BLaER1 (cell line): Measurements from ENCODE around the gene ETNK1.
"Not testable (repeated sequence)": the region's sequence is repeated elsewhere in the genome, so short reads cannot be mapped to it uniquely, and the experiment has no call there.

ENCODE experiments used
- H3K27ac ChIP-seq: shearing (Covaris generic); formaldehyde crosslinking; 2 replicates; pipeline ENCODE4 v1.8.1; 2022
- H3K27me3 ChIP-seq: shearing (Covaris generic); formaldehyde crosslinking; 2 replicates; pipeline ENCODE4 v1.8.1; 2022
- H3K36me3 ChIP-seq: shearing (Covaris generic); formaldehyde crosslinking; 2 replicates; pipeline ENCODE4 v1.8.1; 2022
- H3K4me1 ChIP-seq: shearing (Covaris generic); formaldehyde crosslinking; 2 replicates; pipeline ENCODE4 v1.8.1; 2022
- H3K4me2 ChIP-seq: shearing (Covaris generic); formaldehyde crosslinking; 2 replicates; pipeline ENCODE4 v1.8.1; 2022
- H3K4me3 ChIP-seq: shearing (Covaris generic); formaldehyde crosslinking; 2 replicates; pipeline ENCODE4 v1.8.1; 2022
- H3K9ac ChIP-seq: shearing (Covaris generic); formaldehyde crosslinking; 2 replicates; pipeline ENCODE4 v1.8.1; 2022
- H3K9me3 ChIP-seq: shearing (Covaris generic); formaldehyde crosslinking; 2 replicates; pipeline ENCODE4 v1.8.1; 2022
- H4K20me1 ChIP-seq: shearing (Covaris generic); formaldehyde crosslinking; 2 replicates; pipeline ENCODE4 v1.8.1; 2022
- Cebpa-rat ChIP-seq: shearing (Covaris generic); IDR thresholded peaks from 2 replicates; pipeline ENCODE4 v1.8.1; 2022

ETNK1 gene

DNA sequence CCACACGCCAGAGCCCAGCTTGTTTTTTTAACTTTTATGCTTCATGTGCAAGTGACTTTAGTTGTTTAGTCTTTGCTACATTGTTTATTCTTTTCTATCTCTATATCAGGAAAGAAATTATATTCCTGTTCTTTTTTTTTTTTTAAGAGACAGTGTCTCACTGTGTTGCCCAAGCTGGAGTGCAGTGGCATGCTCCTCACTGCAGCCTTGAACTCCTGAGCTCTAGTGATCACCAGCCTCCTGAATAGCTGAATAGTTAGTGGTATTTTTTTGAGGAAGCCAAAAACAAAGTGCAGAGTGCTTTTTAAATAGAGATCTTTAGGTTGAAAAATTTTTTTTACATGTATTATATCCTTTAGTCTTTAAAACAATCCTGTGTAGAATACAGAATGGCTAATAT, 58.2 kb downstream of the ETNK1 start:
- no peaks in the 10 kb centered on the region for H4K20me1 ChIP-seq
- no peak overlapping the region for H3K9ac ChIP-seq
- H3K4me3 ChIP-seq: no peak overlapping the region
- H3K4me2 ChIP-seq: no peak overlapping the region
- H3K4me1 ChIP-seq: peaks cover 30% of the 10 kb centered on the region
- H3K9me3 ChIP-seq: no peaks in the 10 kb centered on the region
- no peak for TF ChIP-seq Cebpa-rat
- peaks cover 24% of the 10 kb centered on the region for H3K36me3 ChIP-seq
- no peaks in the 10 kb centered on the region for H3K27me3 ChIP-seq
- H3K27ac ChIP-seq: no peak overlapping the region

DNA sequence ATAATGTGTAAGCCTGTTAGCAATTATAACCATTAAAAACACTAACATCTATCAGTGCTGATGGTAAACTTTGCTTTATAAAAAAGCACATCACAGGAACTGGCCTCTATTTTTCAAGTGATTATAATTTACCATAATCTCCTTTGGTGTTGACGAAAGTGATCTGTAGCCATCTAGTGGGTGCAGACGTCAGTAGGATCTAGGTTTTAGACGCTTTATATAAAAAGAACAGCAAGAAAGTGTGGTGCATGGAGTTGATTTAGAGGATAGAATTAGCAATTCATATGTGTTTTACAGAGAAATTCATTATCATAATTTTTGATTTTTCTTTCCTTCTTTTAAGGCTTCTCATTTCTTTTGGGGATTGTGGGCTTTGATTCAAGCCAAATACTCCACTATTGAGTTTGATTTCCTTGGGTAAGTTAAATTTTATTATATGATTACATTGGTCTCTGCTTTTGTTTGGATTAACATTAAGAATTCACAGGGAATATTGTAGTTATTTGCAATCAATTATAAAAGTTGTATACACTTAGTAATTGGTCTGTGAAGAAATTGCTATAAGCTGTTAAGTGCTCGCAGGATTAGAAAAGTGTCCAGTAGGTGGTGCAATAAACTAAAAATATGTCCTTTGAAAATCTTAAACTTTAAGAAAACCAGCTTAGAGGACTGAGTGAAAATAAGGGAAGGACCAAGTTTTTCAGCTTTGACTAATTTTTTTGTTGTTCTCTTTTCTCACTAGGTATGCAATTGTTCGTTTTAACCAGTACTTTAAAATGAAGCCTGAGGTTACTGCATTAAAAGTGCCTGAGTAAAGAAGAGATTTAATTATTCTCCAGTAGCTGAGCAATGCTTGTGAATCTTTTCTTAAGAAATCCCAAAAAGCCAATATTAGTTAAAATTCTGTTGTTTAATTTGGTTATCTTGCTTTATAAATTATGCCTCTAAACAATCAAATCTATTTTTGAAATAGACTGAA, 59.5 kb downstream of the ETNK1 start:
- peaks cover 37% of the 10 kb centered on the region for H3K4me1 ChIP-seq
- no peak for TF ChIP-seq Cebpa-rat
- H3K9me3 ChIP-seq: no peaks in the 10 kb centered on the region
- H3K27ac ChIP-seq: no peak overlapping the region
- H4K20me1 ChIP-seq: no peaks in the 10 kb centered on the region
- no peak overlapping the region for H3K4me3 ChIP-seq
- H3K4me2 ChIP-seq: no peak overlapping the region
- peaks cover 11% of the 10 kb centered on the region for H3K36me3 ChIP-seq
- no peak overlapping the region for H3K9ac ChIP-seq
- H3K27me3 ChIP-seq: no peaks in the 10 kb centered on the region

DNA sequence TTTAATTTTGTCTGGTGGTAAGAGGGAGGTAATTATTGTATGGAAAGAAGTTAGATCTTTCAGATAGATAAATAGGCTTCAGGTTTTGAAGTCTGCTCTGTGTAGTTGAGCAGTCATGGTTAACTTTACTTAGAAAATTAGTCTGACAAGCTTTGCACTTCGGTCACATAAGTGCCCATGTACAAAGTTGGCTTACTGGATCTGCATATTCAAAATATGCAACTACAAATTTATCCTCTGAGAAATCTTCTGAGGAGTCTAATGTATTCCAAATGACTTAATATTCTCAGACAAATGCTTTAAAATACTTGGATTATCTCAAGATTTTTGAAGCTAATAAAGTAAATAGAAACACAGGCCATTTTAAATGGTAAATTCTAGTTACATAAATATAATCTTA, 61.2 kb downstream of the ETNK1 start:
- Histone ChIP-seq H3K36me3 (no peaks in the 10 kb centered on the region; the same call in 1 of the 2 replicates), H3K4me1 (peaks cover 37% of the 10 kb centered on the region), H4K20me1 (no peaks in the 10 kb centered on the region), H3K27ac (peak overlapping the region; percentile 16; the same call in 1 of the 2 replicates), H3K9ac (no peak overlapping the region), H3K9me3 (no peaks in the 10 kb centered on the region), H3K27me3 (no peaks in the 10 kb centered on the region), H3K4me2 (no peak overlapping the region), H3K4me3 (no peak overlapping the region)
- TF ChIP-seq Cebpa-rat: no peak

- TF ChIP-seq Cebpa-rat: no peak
- Histone ChIP-seq H3K36me3 (peaks cover 11% of the 10 kb centered on the region), H3K27ac (peak overlapping the region; percentile 76), H3K9ac (no peak overlapping the region; the same call in 1 of the 2 replicates), H3K4me3 (peak overlapping the region; percentile 4; the same call in 1 of the 2 replicates), H3K4me2 (peak overlapping the region; percentile 67), H4K20me1 (no peaks in the 10 kb centered on the region), H3K4me1 (peaks cover 34% of the 10 kb centered on the region), H3K27me3 (no peaks in the 10 kb centered on the region), H3K9me3 (peaks cover 9% of the 10 kb centered on the region)
Observed at GRCh38 chr12:22687361-22688076, 62.5 kb downstream of the ETNK1 start.

GRCh38 chr12:22689876-22690275, 64.9 kb downstream of the ETNK1 start:
- no peak overlapping the region for H3K4me3 ChIP-seq
- H3K9me3 ChIP-seq: peaks cover 25% of the 10 kb centered on the region
- H4K20me1 ChIP-seq: no peaks in the 10 kb centered on the region
- H3K36me3 ChIP-seq: peaks cover 15% of the 10 kb centered on the region
- TF ChIP-seq Cebpa-rat: no peak
- no peak overlapping the region for H3K9ac ChIP-seq
- no peak overlapping the region for H3K27ac ChIP-seq
- peaks cover 31% of the 10 kb centered on the region for H3K4me1 ChIP-seq
- H3K27me3 ChIP-seq: no peaks in the 10 kb centered on the region
- no peak overlapping the region for H3K4me2 ChIP-seq

DNA sequence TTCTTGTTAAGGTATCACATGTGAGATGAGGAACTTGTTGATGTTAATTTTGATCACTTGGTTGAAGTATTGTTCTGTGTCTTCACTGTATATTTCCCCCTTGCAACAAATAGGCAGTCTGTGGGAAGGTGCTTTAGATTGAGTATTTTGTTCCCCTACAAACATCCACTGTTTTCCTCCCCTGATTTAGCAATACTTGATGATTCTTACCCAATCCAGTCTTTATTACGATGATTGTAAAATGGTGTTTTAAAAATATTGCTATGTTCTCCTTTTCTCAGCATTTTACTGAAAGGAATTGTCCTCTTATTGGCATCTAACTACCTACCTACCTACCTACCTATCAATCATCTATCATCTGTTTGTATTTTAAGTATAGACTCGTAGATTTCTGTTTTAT, 66.3 kb downstream of the ETNK1 start:
- H3K9ac ChIP-seq: no peak overlapping the region
- no peak overlapping the region for H3K4me2 ChIP-seq
- H4K20me1 ChIP-seq: no peaks in the 10 kb centered on the region
- H3K4me1 ChIP-seq: peaks cover 26% of the 10 kb centered on the region
- no peak for TF ChIP-seq Cebpa-rat
- H3K4me3 ChIP-seq: no peak overlapping the region
- H3K27ac ChIP-seq: no peak overlapping the region
- no peaks in the 10 kb centered on the region for H3K27me3 ChIP-seq
- H3K36me3 ChIP-seq: peaks cover 15% of the 10 kb centered on the region
- peaks cover 31% of the 10 kb centered on the region for H3K9me3 ChIP-seq

GRCh38 chr12:22692467-22692866, 67.5 kb downstream of the ETNK1 start:
- H3K4me2 ChIP-seq, H4K20me1 ChIP-seq, H3K4me3 ChIP-seq, H3K27ac ChIP-seq, H3K27me3 ChIP-seq, H3K9ac ChIP-seq: not testable (repeated sequence)
- H3K9me3 ChIP-seq: peaks cover 31% of the 10 kb centered on the region
- H3K36me3 ChIP-seq: peaks cover 15% of the 10 kb centered on the region
- peaks cover 14% of the 10 kb centered on the region for H3K4me1 ChIP-seq

- TF ChIP-seq Cebpa-rat: no peak
- Histone ChIP-seq H3K4me1 (peaks cover 9% of the 10 kb centered on the region), H3K4me2 (no peak overlapping the region), H3K36me3 (peaks cover 15% of the 10 kb centered on the region), H3K27me3 (no peaks in the 10 kb centered on the region), H3K4me3 (no peak overlapping the region), H3K27ac (no peak overlapping the region), H3K9ac (no peak overlapping the region), H3K9me3 (peaks cover 31% of the 10 kb centered on the region), H4K20me1 (no peaks in the 10 kb centered on the region)
Observed at GRCh38 chr12:22692964-22693555, 68.1 kb downstream of the ETNK1 start.

DNA sequence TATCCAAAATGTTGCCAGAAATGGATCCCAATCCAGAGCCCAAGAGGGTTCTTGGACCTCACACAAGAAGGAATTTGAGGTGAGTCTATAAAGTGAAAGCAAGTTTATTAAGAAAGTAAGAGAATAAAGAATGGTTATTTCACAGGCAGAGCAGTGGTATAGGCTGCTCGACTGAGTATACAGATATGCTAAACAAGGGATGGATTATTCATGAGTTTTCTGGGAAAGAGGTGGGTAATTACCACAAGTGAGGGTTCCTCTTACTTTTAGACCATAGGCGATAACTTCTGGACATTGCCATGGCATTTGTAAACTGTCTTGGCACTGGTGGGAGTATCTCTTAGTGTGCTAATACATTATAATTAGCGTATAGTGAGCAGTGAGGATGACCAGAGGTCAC, 73.6 kb downstream of the ETNK1 start:
- H3K27me3 ChIP-seq: no peaks in the 10 kb centered on the region
- no peak for TF ChIP-seq Cebpa-rat
- H3K36me3 ChIP-seq: no peaks in the 10 kb centered on the region
- H3K4me2 ChIP-seq: no peak overlapping the region
- peaks cover 11% of the 10 kb centered on the region for H3K9me3 ChIP-seq
- H3K27ac ChIP-seq: no peak overlapping the region
- peaks cover 10% of the 10 kb centered on the region; the same call in 1 of the 2 replicates for H3K4me1 ChIP-seq
- no peak overlapping the region for H3K4me3 ChIP-seq
- H3K9ac ChIP-seq: no peak overlapping the region
- no peaks in the 10 kb centered on the region for H4K20me1 ChIP-seq

DNA sequence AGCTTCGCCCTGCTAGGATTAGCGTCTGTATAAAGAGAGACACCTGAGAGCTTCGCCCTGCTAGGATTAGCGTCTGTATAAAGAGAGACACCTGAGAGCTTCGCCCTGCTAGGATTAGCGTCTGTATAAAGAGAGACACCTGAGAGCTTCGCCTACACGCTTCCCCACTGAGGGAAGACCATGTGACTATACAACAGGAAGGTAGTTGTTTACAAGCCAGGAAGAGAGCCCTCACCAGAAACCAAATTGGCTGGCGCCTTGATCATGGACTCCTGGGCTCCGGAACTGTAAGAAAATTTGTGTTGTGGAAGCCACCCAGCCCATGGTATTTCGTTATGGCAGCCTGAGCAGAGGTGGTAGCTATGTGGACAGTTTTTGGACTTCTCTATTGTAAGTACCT, 74.7 kb downstream of the ETNK1 start:
- not testable (repeated sequence) for H3K27ac ChIP-seq, H3K4me3 ChIP-seq, H3K36me3 ChIP-seq, H3K9ac ChIP-seq, H3K9me3 ChIP-seq, H3K4me1 ChIP-seq, H3K27me3 ChIP-seq, H4K20me1 ChIP-seq
- peak overlapping the region; percentile 26 for H3K4me2 ChIP-seq
